IMR-90 (cell line): ENCODE data around the gene WWC2. TPM values are rescaled to one million over a fixed set of nuclear protein-coding genes. Genes with fewer than 3 reads are reported as not detected.
A peak's percentile ranks its signal among the peaks of the same experiment; 100 is the strongest.

Source experiments
- CEBPB ChIP-seq: IDR thresholded peaks from 2 replicates; pipeline ENCODE4 v1.6.1; 2012; ENCODE audit warnings: low read depth, low read length, improper control_type of control experiment
- CHD1 ChIP-seq: IDR thresholded peaks from 2 replicates; pipeline ENCODE4 v1.6.1; 2012; ENCODE audit warnings: low read depth, low read length, improper control_type of control experiment
- RCOR1 ChIP-seq: IDR thresholded peaks from 2 replicates; pipeline ENCODE4 v1.6.1; 2012; ENCODE audit warnings: mild to moderate bottlenecking, low read length, improper control_type of control experiment; ENCODE audit not compliant: insufficient replicate concordance
- SMC3 ChIP-seq: fragments of 150-350 bp; IDR thresholded peaks from 2 replicates; pipeline ENCODE4 v1.6.1; 2016; ENCODE audit warnings: low read depth, mild to moderate bottlenecking, antibody characterized with exemption, low read length, moderate library complexity
- polyA plus RNA-seq, 3 experiments: library from polyadenylated mRNA; depleted of rRNA; stranded (reverse); fragments of >200 nt; gene quantifications; 2 replicates each; pipeline ENCODE4 v1.2.3, GENCODE V29; 2012; ENCODE audit warnings: low replicate concordance in 1 of 3
- total RNA-seq: library from RNA; depleted of rRNA; stranded (reverse); fragments of >200 nt; gene quantifications from 2 replicates; pipeline ENCODE4 v1.2.3, GENCODE V29; 2012
- TF ChIP-seq, protein P1 (sequence below): conservative IDR thresholded peaks from 2 replicates; pipeline ENCODE4 v1.5.1; 2012; ENCODE audit warnings: mild to moderate bottlenecking, low read depth, low read length, improper control_type of control experiment

Gene WWC2
- total and polyA plus RNA-seq, 2 of the 4 experiments (the other 2 are of a cell fraction), result 26.6 to 27.4 TPM

DNA sequence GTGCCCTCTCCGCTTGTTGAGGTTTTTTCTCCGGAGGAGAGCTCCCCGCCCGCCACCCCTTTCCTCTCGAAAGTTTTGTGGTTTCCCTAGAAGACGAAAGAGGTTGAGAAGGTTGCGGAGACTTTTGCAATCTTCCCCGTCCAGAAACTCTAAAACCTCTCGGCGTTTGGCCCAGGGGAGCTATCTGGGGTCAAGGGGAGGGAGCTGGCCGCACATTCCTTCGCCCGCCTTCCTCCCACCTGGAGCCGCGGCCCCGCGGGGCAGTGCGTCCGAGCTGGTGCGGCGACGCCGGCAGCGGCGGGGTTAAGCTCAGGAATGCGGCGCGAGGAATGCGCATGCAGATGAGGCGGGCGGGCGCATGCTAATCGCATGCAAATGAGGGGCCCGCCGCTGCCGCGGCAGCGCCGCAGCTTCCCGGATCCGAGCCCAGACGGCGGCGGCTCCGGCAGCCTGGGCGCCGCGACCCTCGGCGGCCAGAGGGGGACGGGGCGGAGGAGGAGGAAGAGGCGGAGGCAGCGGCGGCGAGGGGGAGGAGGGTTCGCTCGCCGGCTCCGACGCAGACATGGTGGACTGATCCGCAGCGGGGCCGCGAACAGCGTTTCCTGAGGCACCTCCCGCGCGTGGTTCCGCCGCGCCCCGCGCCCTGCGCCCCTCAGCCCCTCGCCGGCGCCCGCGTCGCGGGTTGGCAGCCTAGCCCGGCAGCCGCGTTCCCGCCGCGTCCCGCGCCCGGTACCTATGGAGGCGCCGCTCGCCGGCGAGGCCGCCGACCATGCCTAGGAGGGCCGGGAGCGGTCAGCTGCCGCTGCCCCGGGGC, at the start of gene WWC2 (continued):
- TF ChIP-seq, protein P1, sequence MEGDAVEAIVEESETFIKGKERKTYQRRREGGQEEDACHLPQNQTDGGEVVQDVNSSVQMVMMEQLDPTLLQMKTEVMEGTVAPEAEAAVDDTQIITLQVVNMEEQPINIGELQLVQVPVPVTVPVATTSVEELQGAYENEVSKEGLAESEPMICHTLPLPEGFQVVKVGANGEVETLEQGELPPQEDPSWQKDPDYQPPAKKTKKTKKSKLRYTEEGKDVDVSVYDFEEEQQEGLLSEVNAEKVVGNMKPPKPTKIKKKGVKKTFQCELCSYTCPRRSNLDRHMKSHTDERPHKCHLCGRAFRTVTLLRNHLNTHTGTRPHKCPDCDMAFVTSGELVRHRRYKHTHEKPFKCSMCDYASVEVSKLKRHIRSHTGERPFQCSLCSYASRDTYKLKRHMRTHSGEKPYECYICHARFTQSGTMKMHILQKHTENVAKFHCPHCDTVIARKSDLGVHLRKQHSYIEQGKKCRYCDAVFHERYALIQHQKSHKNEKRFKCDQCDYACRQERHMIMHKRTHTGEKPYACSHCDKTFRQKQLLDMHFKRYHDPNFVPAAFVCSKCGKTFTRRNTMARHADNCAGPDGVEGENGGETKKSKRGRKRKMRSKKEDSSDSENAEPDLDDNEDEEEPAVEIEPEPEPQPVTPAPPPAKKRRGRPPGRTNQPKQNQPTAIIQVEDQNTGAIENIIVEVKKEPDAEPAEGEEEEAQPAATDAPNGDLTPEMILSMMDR, result 0 out of 2 replicates have a peak, but pooled peaks have one; percentile 12
- TF ChIP-seq CEBPB, result peak; percentile 83
- TF ChIP-seq CHD1, result no peak
- TF ChIP-seq RCOR1, result no peak
- TF ChIP-seq SMC3, result 0 out of 2 replicates have a peak, but pooled peaks have one; percentile 16
